NOMO-1 treated with dmso at 0.1 percent for 144 hours (cell line): Measurements from ENCODE around the gene HDAC2.
"Not testable (repeated sequence)": the region's sequence is repeated elsewhere in the genome, so short reads cannot be mapped to it uniquely, and the experiment has no call there.

Experiments used
- DNase-seq: peaks from one replicate; lab custom pipeline; 2025; ENCODE audit not compliant: unreplicated experiment; lab: John Stamatoyannopoulos, UW

HDAC2 gene

DNA sequence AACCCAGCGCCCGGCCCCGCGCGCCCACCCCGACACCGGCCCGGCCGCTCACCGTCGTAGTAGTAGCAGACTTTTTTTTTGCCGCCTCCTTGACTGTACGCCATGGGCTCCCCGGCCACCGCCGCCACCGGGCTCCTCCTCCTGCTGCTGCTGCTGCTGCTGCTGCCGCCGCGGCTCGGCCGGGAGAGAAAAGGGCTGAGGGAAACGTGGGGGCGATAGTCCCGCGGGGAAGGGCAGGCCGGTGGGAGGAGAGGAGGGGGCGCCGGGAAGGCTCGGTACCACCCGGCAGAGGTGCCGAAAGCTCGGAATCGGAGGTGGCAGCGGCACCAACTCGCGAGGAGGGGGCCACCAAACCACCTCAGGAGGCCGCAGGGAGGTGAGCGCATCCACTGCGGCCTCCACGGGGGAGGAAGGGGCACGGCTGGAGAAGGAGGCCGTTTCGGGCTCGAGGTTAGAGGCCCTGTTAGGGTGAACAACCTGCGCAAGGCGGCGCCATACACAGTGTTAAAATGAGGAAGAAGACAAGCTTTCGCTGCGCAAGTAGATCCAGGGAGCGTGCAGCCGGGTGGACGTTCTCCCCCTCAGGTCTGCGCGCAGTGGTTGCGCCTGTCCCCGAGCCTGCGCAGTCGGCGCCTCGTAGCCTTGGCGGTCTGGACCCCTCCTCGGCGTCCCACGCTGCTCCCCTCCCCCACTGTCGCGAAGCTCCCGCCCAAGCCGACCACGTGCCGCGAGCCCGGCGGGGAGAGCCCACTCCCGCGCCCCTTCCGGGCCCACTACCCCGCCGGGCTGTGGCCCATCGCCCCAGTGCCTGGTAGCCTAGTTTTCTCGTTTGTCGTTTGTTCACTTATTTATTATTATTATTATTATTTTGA lies at the start of gene HDAC2:
Gene HDAC2 (minus strand): TSS at position 344 of the 872 bp plus-strand sequence. CDS start 240 bp downstream, at position 104.
- peak; percentile 95 for DNase-seq

- no peak for DNase-seq
Measured at GRCh38 chr6:114020196-114020595, 49.2 kb upstream of the HDAC2 start.

DNA sequence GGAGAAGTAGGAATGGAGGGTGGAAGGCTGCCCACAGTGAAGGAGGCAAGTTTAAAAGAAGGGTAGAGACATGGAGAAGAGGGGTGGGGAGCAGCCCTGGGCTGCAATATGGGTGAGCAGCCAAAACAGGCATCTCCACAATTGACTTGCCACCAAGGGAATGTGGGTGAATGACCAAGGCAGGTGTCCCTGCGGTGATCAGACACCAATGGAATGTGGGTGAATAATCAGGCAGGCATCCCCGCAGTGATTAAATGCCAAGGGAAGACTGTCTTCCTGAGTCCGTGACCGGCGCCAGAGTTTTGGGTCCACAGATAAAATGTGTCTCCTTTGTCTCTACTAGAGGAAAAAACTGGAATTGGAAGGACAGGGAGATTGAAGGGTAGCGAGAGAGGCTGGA lies 46.2 kb upstream of the HDAC2 start:
- DNase-seq, result not testable (repeated sequence)

- DNase-seq, result not testable (repeated sequence)
Measured at GRCh38 chr6:114014106-114014505, 43.2 kb upstream of the HDAC2 start.

DNA sequence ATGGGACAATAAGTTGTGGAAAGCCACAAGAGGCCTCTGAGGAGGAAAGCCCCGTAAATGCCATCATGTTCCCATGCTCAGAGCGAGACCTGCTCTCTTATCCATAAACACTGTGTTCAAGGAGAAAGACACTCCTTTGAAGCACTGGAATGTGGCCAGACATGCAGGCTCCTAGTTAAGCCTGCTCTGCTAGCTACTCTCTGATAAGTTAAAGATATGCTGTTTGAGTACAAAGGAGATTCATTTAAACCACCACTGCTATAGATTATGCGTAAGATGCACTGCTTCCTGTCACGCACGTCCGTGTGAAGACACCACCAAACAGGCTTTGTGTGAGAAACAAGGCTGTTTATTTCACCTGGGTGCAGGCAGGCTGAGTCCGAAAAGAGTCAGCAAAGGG lies 40.5 kb upstream of the HDAC2 start:
- DNase-seq, result not testable (repeated sequence)

DNA sequence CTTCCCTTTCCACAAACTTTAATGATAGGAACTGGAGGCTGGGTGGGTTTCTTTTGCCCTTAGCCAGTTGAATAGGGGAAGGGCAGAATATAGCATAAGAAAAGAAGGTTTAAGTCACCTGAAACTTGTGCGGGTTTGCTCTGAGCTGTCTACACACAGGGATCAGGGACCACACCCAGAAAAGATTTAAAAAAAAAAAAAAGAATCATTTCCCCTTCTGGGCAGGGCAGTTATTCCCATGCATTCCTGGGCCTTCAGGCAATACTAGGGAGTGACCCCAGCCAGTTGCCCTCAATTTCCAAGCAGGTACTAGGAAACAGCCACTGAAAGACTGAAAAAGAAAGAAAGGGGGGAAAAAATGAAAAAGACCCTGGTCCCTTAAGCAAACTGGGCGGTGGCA lies 39.6 kb upstream of the HDAC2 start:
- DNase-seq, result no peak

GRCh38 chr6:114009192-114009591 lies 38.2 kb upstream of the HDAC2 start:
- no peak for DNase-seq

DNA sequence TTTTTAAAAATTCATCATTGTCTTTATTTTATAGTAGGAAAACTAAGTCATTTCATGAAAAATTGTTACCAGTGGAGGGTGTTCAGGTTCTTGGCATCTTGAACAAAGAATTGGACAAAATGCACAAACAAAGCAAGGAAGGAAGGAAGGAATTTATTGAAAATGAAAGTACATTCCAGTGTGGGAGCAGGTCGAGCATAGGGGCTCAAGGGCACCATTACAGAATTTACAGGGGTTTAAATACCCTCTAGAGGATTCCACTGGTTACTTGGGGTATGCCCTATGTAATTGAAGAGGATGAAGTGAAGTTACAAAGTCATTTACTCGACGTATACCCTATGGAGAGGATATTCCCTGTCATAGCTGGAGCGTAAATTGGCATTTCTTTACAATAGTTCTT lies 37.4 kb upstream of the HDAC2 start:
- no peak for DNase-seq

GRCh38 chr6:114007516-114007915 lies 36.6 kb upstream of the HDAC2 start:
- no peak for DNase-seq

DNA sequence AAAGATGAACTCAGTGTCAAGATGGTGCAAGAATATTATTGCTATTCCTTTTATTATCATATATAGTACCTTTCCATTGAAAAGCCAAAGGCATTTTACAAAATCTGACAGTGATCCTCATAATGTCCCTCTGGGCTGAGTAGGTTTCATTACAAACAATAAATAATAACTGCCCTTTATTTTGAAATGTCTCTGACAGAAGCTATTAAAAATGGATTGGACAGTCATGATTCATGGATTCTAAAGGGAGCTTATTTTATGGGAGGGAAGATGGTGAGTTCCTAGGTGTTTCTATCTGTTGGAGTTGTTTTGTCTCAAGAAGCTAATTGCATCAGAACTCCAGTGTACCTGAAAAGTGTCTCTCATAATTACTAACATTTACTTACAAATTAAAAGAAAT lies 30.4 kb upstream of the HDAC2 start:
- DNase-seq, result no peak

DNA sequence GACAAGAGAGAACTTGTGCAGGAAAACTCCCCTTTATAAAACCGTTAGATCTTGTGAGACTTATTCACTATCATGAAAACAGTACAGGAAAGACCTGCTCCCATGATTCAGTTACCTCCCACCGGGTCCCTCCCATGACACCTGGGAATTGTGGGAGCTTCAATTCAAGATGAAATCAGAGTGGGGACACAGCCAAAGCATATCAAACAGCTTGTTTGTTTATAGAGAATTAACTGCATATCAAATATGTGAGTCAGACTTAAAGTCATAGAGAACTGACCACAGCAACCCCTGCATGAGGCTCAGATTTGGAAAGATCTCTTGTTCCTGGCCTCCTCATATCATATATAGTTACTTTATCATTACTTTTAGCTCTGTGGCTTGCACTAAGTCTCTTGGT lies 29.1 kb upstream of the HDAC2 start:
- DNase-seq, result no peak

GRCh38 chr6:113999284-113999683 lies 28.3 kb upstream of the HDAC2 start:
- DNase-seq, result no peak

DNA sequence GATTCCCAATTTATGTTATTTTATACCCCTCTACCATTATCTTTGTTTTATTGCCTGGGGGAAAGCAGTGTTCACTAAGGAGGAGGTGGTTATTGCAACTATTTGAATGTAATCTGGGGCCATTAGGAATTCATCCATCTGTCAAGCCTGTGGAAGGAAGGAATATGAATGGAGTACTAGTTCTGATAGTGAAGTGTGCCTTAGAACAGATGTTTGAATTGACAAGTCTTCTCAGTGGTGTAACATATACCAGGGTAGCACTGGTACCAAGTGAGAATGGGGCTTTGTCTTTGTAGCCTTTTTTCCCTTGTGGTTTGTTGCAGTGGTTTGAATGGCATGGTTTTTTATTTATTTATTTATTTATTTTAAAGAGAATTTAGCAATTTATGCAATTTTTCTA lies 27.9 kb upstream of the HDAC2 start:
- no peak for DNase-seq

DNA sequence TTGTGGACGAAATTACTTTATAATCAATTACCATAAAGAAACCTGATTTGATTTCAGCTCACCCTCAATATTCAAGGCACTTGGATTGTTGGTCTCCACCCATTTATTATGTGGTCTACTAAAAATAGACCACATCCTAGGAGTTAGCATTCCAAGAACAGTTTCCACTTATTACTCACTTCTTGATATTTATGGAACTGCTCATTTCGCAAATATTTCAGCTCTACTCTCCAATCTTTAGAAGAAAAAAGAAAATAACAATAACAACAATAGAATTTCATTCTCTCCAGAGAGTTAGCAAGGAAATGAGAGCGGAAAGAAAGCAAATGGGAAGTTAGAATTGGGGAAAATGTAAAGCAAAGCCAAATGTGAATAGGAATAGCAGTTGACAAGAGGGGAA lies 26.2 kb upstream of the HDAC2 start:
- DNase-seq, result no peak

GRCh38 chr6:113995634-113996033 lies 24.7 kb upstream of the HDAC2 start:
- no peak for DNase-seq

- DNase-seq, result peak; percentile 51
Measured at GRCh38 chr6:113994934-113995342, 24.0 kb upstream of the HDAC2 start.

DNA sequence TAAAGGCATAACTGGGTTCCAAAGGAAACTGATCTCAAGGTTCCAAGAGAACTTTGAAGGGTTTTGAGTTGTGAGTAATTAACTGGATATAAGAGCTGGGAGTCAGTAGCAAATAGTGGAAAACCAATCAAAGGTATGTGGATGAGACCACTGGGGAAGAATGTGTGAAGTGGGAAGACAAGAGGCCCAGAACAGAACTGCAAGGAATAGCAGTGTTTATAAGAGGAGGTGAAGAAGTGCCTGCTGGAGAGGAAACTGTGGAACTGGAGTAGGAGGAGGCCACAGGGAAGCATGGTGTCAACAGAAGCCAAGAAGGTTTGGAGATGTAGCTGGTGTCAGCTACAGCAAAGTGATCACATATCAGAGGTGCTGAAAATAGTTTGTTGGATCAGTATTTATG lies 18.7 kb upstream of the HDAC2 start:
- DNase-seq, result no peak

DNA sequence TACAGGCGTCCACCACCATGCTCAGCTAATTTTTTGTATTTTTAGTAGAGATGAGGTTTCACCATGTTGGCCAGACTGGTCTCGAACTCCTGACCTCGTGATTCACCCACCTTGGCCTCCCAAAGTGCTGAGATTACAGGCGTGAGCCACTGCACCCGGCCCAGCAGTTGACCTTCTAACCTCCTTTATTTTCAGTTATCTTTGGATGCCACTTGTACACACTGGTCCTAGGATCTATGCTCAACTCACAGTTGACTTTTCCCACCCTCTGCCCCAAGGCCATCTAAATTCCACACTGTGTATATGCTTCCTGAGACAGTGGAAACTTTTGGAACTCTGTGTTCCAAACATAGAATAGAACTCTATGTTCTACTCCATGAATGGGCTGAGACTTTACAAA lies 11.7 kb upstream of the HDAC2 start:
- DNase-seq, result not testable (repeated sequence)

GRCh38 chr6:113982055-113982550 lies 11.2 kb upstream of the HDAC2 start:
- no peak for DNase-seq

DNA sequence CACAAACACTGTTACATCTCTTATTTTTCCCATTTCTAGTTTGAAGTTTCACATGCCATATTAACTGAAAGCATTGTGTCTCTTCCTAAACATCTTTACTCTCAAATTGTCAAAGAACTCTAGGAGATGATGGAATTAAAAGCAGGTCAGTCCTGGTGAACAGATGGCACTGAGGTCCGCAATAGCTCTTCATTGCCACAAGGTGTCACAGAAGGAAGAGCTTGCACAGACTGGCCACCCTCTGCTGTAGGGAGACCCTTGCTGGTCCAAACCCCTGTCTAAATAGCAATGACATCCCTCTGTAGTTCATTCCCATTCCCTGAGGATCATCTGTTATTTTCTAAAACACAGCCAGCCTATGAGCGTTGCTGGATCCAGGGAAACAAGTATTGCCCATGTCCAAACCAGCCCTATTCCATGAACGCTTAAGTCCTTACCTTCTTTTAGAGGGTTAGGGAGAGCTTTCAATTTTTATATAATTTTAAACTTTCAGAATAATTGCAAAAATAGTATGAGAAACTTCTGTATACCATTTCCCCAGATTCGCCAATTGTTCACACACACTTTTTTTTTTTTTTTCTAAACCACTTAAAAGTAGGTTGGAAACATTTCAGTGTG lies 10.1 kb upstream of the HDAC2 start:
- no peak for DNase-seq

GRCh38 chr6:113979937-113980336 lies 9.0 kb upstream of the HDAC2 start:
- peak; percentile 58 for DNase-seq

DNA sequence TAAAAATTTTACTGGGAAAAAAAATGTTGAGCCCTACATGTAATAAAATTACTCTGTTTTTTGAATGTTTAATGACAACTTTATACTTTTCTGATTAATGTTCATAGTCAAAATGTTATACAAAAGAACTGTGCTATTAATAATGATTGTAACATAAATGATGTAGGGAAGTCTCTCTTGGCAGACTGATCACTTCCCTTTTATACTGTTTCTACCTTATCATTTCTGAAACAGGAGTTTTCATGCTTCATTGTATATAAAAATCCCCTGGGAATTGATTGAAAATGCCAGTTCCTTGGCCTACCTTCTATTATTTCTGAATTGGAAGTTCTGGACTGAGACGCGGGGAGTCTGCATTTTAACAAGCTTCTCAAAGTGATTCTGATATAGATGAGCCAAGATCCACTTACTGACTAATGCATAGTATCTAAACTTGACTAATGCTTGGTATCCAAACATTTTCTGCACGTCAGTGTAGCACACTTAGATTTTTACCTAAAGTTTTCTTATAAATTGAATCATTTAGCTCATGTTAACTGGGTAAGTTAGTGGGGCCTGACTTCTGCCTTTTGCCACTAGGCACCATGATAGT lies 7.2 kb upstream of the HDAC2 start:
- no peak for DNase-seq
